Naive B cell (primary cell): Measurements from ENCODE around the gene ADAMTS9. TPM values are rescaled to one million over a fixed set of nuclear protein-coding genes. Genes with fewer than 3 reads are reported as not detected.

Source experiments
- ATAC-seq, 2 donors: fragments of 150-1000 bp; cut with Tn5 transposase; 2 replicates each; pipeline ENCODE4 v1.10.0; 2021; ENCODE audit warnings: low read depth in 2 of 2, mild to moderate bottlenecking in 2 of 2, moderate library complexity in 2 of 2
- DNase-seq: peaks from one replicate; pipeline ENCODE4 v3.0.0; 2022
- H3K27ac Mint-ChIP-seq, 6 donors: one replicate each; pipeline ENCODE4 v1.8.0; 2020 to 2022; ENCODE audit warnings: mild to moderate bottlenecking in 6 of 6, mixed read lengths in 6 of 6, moderate library complexity in 5 of 6, inconsistent platforms in 2 of 6
- H3K27me3 Mint-ChIP-seq, 3 donors: one replicate each; pipeline ENCODE4 v1.8.0; 2021 to 2022; ENCODE audit warnings: mixed read lengths in 3 of 3, mild to moderate bottlenecking in 1 of 3
- H3K36me3 Mint-ChIP-seq, 2 donors: one replicate each; pipeline ENCODE4 v1.8.0; 2020 to 2022; ENCODE audit warnings: mixed read lengths in 2 of 2, inconsistent platforms in 1 of 2, mild to moderate bottlenecking in 1 of 2
- H3K4me1 Mint-ChIP-seq, 3 donors: one replicate each; pipeline ENCODE4 v1.8.0; 2020 to 2022; ENCODE audit warnings: mixed read lengths in 3 of 3, inconsistent platforms in 1 of 3, mild to moderate bottlenecking in 1 of 3, moderate library complexity in 1 of 3
- H3K4me3 Mint-ChIP-seq, 8 donors: one replicate each; pipeline ENCODE4 v1.8.0; 2020 to 2022; ENCODE audit warnings: mild to moderate bottlenecking in 8 of 8, mixed read lengths in 8 of 8, moderate library complexity in 8 of 8, inconsistent platforms in 2 of 8
- H3K9me3 Mint-ChIP-seq, 7 donors: one replicate each; pipeline ENCODE4 v1.8.0; 2020 to 2022; ENCODE audit warnings: mixed read lengths in 7 of 7, mild to moderate bottlenecking in 5 of 7, inconsistent platforms in 2 of 7, moderate library complexity in 1 of 7
- polyA plus RNA-seq, 6 donors: library from polyadenylated mRNA; unstranded; fragments of 300-500 nt; fragmentation: Illumina TruSeq; gene quantifications; one replicate each; pipeline ENCODE4 v1.2.3, GENCODE V29; 2021; ENCODE audit warnings: low read depth in 6 of 6

The ADAMTS9 gene
- polyA plus RNA-seq, 6 donors from 2014 or later, result not detected

DNA sequence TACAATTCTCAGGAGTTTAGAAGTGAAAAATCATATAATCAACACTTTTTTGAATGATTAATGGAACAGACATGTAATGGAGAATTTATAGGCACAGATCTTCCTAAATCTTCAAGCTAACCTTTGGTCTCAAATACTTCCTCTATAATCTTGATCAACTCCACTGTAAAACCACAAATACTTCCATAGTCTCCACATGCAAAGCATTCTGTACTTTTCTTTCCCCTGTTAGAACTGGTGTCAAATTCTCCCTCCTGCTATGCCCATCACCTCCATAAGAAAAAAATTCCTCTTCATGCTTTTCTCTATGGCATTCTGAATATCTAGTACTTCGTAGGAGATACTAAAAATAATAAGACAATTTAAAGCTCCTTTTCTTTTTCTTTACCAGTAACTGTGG lies 214.3 kb downstream of the ADAMTS9 start:
- H3K27ac Mint-ChIP-seq, result no peak overlapping the region
- ATAC-seq (no peak), DNase-seq (no peak)
- no peaks in the 10 kb centered on the region for H3K4me1 Mint-ChIP-seq
- H3K9me3 Mint-ChIP-seq, result peaks cover 0 to 2% (median 0%) of the 10 kb centered on the region in 7 donors
- no peaks in the 10 kb centered on the region for H3K36me3 Mint-ChIP-seq
- H3K27me3 Mint-ChIP-seq, result peaks cover 23 to 35% (median 35%) of the 10 kb centered on the region in 3 donors
- H3K4me3 Mint-ChIP-seq, result no peak overlapping the region

DNA sequence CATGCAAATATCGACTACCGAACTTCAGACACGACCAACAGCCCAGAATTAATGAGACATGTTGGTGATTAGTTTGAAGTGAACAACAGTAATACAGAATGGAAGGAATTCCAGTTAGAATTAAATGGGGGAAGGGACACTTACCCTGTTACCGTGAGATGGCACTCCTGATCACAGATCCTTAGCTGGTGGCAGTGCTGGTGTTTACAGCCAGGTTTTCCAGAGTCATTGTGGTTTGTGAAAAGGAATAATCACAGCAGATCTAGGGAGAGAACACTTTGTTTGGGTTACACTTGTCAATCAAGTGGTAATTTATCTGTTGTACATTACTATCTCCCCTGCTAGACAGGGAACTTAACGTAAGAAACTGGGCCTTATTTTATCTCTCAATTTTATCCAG lies 217.4 kb downstream of the ADAMTS9 start:
- Mint-ChIP-seq H3K4me1 (no peaks in the 10 kb centered on the region), H3K36me3 (no peaks in the 10 kb centered on the region), H3K9me3 (peaks cover 0 to under 1% (median 0%) of the 10 kb centered on the region in 7 donors)

DNA sequence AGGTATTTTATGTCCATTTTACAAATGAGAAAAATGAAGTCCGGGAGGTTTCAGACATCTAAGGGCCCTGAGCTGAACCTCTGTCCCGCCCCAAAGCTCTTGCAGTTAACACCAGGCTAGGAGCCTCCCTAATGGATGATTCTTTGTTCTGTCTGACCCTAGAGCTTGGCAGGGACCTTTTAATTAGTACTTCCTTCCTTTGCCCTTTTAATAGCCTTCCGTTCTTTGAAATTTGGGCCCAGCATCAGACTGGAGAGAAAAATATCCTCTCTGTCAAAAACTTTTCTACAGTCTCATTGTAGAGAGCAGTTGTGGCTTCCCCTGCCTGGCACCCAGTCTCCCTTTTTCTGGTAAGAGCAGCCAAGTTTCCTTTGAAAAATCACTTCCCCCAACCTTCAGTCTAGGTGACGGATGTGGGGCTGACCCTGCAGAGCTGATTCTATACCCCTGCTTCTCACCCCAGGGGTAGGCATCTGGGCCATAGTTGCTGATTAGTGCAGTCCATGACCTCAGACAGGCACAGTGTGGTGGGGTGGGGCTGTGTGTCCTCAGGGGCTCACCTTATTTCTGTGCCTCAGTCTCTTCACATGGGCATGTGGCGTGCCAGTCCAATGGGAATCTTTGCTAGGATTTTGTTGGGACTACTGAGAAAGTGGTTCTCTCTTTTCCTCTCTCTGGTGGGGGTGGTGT lies 220.4 kb downstream of the ADAMTS9 start:
- DNase-seq (no peak), ATAC-seq (no peak)
- Mint-ChIP-seq H3K4me3 (no peak overlapping the region), H3K36me3 (no peaks in the 10 kb centered on the region), H3K27ac (no peak overlapping the region), H3K9me3 (no peaks in the 10 kb centered on the region), H3K27me3 (peaks cover 28 to 38% (median 32%) of the 10 kb centered on the region in 3 donors), H3K4me1 (peaks cover 0 to 2% (median 1%) of the 10 kb centered on the region in 3 donors)

More for the DNA sequence above, 217.4 kb downstream of the ADAMTS9 start:
- Mint-ChIP-seq H3K4me3 (no peak overlapping the region), H3K27ac (no peak overlapping the region), H3K27me3 (peaks cover 34 to 42% (median 40%) of the 10 kb centered on the region in 3 donors)
- ATAC-seq (no peak), DNase-seq (no peak)
